HepG2 (cell line): ENCODE measurements around the gene CEBPB. TPM values are rescaled to one million over a fixed set of nuclear protein-coding genes. Genes with fewer than 3 reads are reported as not detected.
A peak's percentile ranks its signal among the peaks of the same experiment; 100 is the strongest.

Experiments
- CBFB ChIP-seq: sonication (generic); formaldehyde crosslinking; IDR thresholded peaks from 2 replicates; pipeline ENCODE4 v1.4.0; 2020; ENCODE audit warnings: missing genetic modification reagents
- DPF2 ChIP-seq: sonication (generic); formaldehyde crosslinking; IDR thresholded peaks from 2 replicates; pipeline ENCODE4 v1.4.0; 2020; ENCODE audit warnings: mild to moderate bottlenecking, low read depth, missing genetic modification reagents, borderline replicate concordance
- EEA1 ChIP-seq: sonication (generic); formaldehyde crosslinking; IDR thresholded peaks from 2 replicates; pipeline ENCODE4 v1.5.1; 2020; ENCODE audit warnings: mild to moderate bottlenecking, missing genetic modification reagents, borderline replicate concordance
- FOXP1 ChIP-seq, 2 experiments: fragments of 450-650 bp in 1 of 2; IDR thresholded peaks; 2 replicates each; pipeline ENCODE4 v1.6.1; 2017 to 2018; ENCODE audit warnings: antibody characterized with exemption in 1 of 2
- GZF1 ChIP-seq: sonication (generic); formaldehyde crosslinking; IDR thresholded peaks from 2 replicates; pipeline ENCODE4 v1.5.1; 2020; ENCODE audit warnings: mild to moderate bottlenecking, missing genetic modification reagents
- HDAC2 ChIP-seq: sonication (generic); formaldehyde crosslinking; IDR thresholded peaks from 2 replicates; pipeline ENCODE4 v1.4.0; 2020; ENCODE audit warnings: missing genetic modification reagents
- HHEX ChIP-seq: IDR thresholded peaks from 2 replicates; pipeline ENCODE4 v1.6.1; 2016; ENCODE audit warnings: control low read depth
- ISL2 ChIP-seq: sonication (generic); formaldehyde crosslinking; IDR thresholded peaks from 2 replicates; pipeline ENCODE4 v1.5.0; 2020; ENCODE audit warnings: missing genetic modification reagents
- JDP2 ChIP-seq: sonication (generic); formaldehyde crosslinking; IDR thresholded peaks from 2 replicates; pipeline ENCODE4 v1.8.1; 2022; ENCODE audit warnings: missing genetic modification reagents, borderline replicate concordance
- KDM3A ChIP-seq: IDR thresholded peaks from 2 replicates; pipeline ENCODE4 v1.6.1; 2018; ENCODE audit warnings: low read depth, missing compliant biosample characterization
- KDM6A ChIP-seq: IDR thresholded peaks from 2 replicates; pipeline ENCODE4 v1.6.1; 2016; ENCODE audit warnings: low read depth
- MTA1 ChIP-seq: sonication (generic); formaldehyde crosslinking; IDR thresholded peaks from 2 replicates; pipeline ENCODE4 v1.4.0; 2020; ENCODE audit warnings: missing genetic modification reagents, mild to moderate bottlenecking, borderline replicate concordance
- NBN ChIP-seq: fragments of 450-650 bp; conservative IDR thresholded peaks from 2 replicates; pipeline ENCODE4 v1.6.1; 2017
- PAX8 ChIP-seq: sonication (generic); formaldehyde crosslinking; IDR thresholded peaks from 2 replicates; pipeline ENCODE4 v1.8.0; 2022; ENCODE audit warnings: mild to moderate bottlenecking, missing genetic modification reagents, borderline replicate concordance
- SIN3B ChIP-seq: fragments of 150-350 bp; IDR thresholded peaks from 2 replicates; pipeline ENCODE4 v1.6.1; 2014; ENCODE audit warnings: low read length
- TAF1 ChIP-seq: sonication (generic); formaldehyde crosslinking; IDR thresholded peaks from 2 replicates; pipeline ENCODE4 v1.4.0; 2020; ENCODE audit warnings: missing genetic modification reagents
- TBP ChIP-seq: sonication (generic); formaldehyde crosslinking; IDR thresholded peaks from 2 replicates; pipeline ENCODE4 v1.5.0; 2020; ENCODE audit warnings: missing genetic modification reagents
- TEAD3 ChIP-seq: optimal IDR thresholded peaks from 2 replicates; pipeline ENCODE3; 2016; ENCODE audit warnings: borderline replicate concordance
- THYN1 ChIP-seq: sonication (generic); formaldehyde crosslinking; IDR thresholded peaks from 2 replicates; pipeline ENCODE4 v1.8.1; 2023; ENCODE audit warnings: low read depth, mild to moderate bottlenecking, moderate library complexity, missing genetic modification reagents, borderline replicate concordance
- U2AF1 ChIP-seq: fragments of 200-400 bp; formaldehyde crosslinking; optimal IDR thresholded peaks from 2 replicates; pipeline ENCODE3; 2017; ENCODE audit warnings: mild to moderate bottlenecking, low read depth, low read length
- ZBTB7A ChIP-seq: sonication (generic); formaldehyde crosslinking; IDR thresholded peaks from 2 replicates; pipeline ENCODE4 v1.8.0; 2022; ENCODE audit warnings: mild to moderate bottlenecking, missing genetic modification reagents
- ZFP36 ChIP-seq: fragments of 150-350 bp; IDR thresholded peaks from 2 replicates; pipeline ENCODE4 v1.6.1; 2018; ENCODE audit warnings: borderline replicate concordance, low read length, low read depth; ENCODE audit not compliant: partially characterized antibody
- ZGPAT ChIP-seq: IDR thresholded peaks from 2 replicates; pipeline ENCODE4 v1.6.1; 2016; ENCODE audit warnings: mild to moderate bottlenecking
- ZKSCAN8 ChIP-seq: IDR thresholded peaks from 2 replicates; pipeline ENCODE4 v1.6.1; 2016; ENCODE audit warnings: borderline replicate concordance, missing genetic modification reagents, missing compliant biosample characterization
- ZNF205 ChIP-seq: IDR thresholded peaks from 2 replicates; pipeline ENCODE4 v1.6.1; 2018; ENCODE audit warnings: missing biosample characterization, missing genetic modification reagents
- ZNF546 ChIP-seq: sonication (generic); formaldehyde crosslinking; conservative IDR thresholded peaks from 2 replicates; pipeline ENCODE4 v1.8.1; 2023; ENCODE audit warnings: mild to moderate bottlenecking, missing genetic modification reagents
- ZNF776 ChIP-seq: sonication (generic); formaldehyde crosslinking; IDR thresholded peaks from 2 replicates; pipeline ENCODE4 v1.4.0; 2020; ENCODE audit warnings: mild to moderate bottlenecking, missing genetic modification reagents
- ZSCAN9 ChIP-seq: IDR thresholded peaks from 2 replicates; pipeline ENCODE4 v1.6.1; 2016; ENCODE audit warnings: borderline replicate concordance
- ZZZ3 ChIP-seq: sonication (generic); formaldehyde crosslinking; IDR thresholded peaks from 2 replicates; pipeline ENCODE4 v1.4.0; 2020; ENCODE audit warnings: missing genetic modification reagents, mild to moderate bottlenecking, borderline replicate concordance
- polyA plus RNA-seq, 8 experiments: library from polyadenylated mRNA; depleted of rRNA in 3 of 8; stranded (reverse) in 7 of 8; unstranded in 1 of 8; fragments of >200 nt; fragmentation: Illumina TruSeq in 4 of 8; extraction: Trizol in 4 of 8; gene quantifications; 2 replicates each; pipeline versions ENCODE4 v1.2.1 to v1.2.3, GENCODE V29; 2011 to 2016; ENCODE audit warnings: low read depth in 4 of 8, missing spikeins in 1 of 8, mixed read lengths in 1 of 8; ENCODE audit not compliant: insufficient read depth in 1 of 8
- total RNA-seq, 5 experiments: library from RNA; depleted of rRNA; stranded (reverse); fragments of >200 nt; fragmentation: Illumina TruSeq; extraction: Trizol; gene quantifications; 2 replicates each; pipeline ENCODE4 v1.2.3, GENCODE V29; 2016; ENCODE audit warnings: low read depth in 1 of 5
- TF ChIP-seq, protein P1 (sequence below): sonication (generic); formaldehyde crosslinking; IDR thresholded peaks from 2 replicates; pipeline ENCODE4 v1.4.0; 2020; ENCODE audit warnings: mild to moderate bottlenecking, missing genetic modification reagents
- TF ChIP-seq, protein P2 (sequence below): sonication (generic); formaldehyde crosslinking; IDR thresholded peaks from 2 replicates; pipeline ENCODE4 v1.4.0; 2020; ENCODE audit warnings: missing genetic modification reagents

CEBPB gene
- total and polyA plus RNA-seq, 2 of the 13 experiments (the other 11 are each of a cell fraction or from before 2014, with no cell fraction given): 18.5 to 28.2 TPM

DNA sequence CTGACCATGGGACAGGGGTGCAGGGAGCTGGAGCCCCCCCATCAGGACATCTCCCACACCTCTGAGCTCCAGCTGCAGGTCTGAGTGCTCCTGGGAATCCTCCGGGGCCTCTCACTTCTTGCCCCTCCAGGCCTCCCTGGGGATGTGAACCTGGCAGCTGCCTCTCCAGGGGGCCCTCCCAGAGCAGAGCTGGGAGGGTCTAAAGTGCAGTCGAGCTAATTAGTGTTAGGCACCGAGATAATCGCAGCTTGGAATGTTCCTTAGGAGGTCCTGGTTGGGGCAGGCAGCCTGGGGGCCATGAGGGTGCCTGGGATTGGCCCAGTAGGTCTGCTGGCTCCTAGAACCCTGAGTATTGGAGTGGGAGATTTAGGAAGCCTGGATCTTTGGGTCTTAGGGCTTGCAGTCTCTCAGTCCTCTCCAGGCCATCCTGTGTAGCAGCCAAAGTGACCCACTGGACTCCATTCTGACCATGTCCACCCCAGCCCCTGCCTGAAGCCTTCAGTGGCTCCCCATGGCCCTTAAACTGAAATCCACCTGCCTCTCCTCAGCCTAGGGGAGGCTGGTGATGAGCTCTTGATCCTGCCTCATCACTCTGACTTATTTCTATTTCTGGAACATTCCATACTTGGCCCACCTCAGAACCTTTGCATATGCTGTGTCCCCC is 26.0 kb downstream of the CEBPB start (continued):
- TF ChIP-seq FOXP1 (IDR thresholded peaks at IDR 0.05) (no peak), FOXP1 (CRISPR knock-in tag; IDR thresholded peaks at IDR 0.05) (no peak), HHEX (no peak), KDM6A (CRISPR knock-in tag) (peak; percentile 80; the same call in 1 of the 2 replicates), ZNF546 (CRISPR knock-in tag) (no peak), NBN (no peak), ZSCAN9 (no peak), TEAD3 (CRISPR knock-in tag) (peak; percentile 93), EEA1 (CRISPR knock-in tag) (no peak), ZNF776 (CRISPR knock-in tag) (0 out of 2 replicates have a peak, but pooled peaks have one; percentile 0), THYN1 (CRISPR knock-in tag) (no peak), ZNF205 (CRISPR knock-in tag) (peak; percentile 77; the same call in 1 of the 2 replicates), MTA1 (CRISPR knock-in tag) (no peak), SIN3B (no peak), ZGPAT (CRISPR knock-in tag) (0 out of 2 replicates have a peak, but pooled peaks have one; percentile 17), ZKSCAN8 (CRISPR knock-in tag) (no peak), JDP2 (no peak), ZBTB7A (CRISPR knock-in tag) (no peak), TAF1 (0 out of 2 replicates have a peak, but pooled peaks have one; percentile 23), TBP (CRISPR knock-in tag) (no peak), KDM3A (CRISPR knock-in tag) (0 out of 2 replicates have a peak, but pooled peaks have one; percentile 32), ISL2 (no peak), PAX8 (no peak), U2AF1 (no peak), CBFB (CRISPR knock-in tag) (no peak; the same call in 1 of the 2 replicates), DPF2 (CRISPR knock-in tag) (peak; percentile 51; the same call in 1 of the 2 replicates), ZZZ3 (CRISPR knock-in tag) (no peak), GZF1 (CRISPR knock-in tag) (no peak), ZFP36 (no peak), HDAC2 (CRISPR knock-in tag) (peak; percentile 50; the same call in 1 of the 2 replicates)
- TF ChIP-seq, protein P1, sequence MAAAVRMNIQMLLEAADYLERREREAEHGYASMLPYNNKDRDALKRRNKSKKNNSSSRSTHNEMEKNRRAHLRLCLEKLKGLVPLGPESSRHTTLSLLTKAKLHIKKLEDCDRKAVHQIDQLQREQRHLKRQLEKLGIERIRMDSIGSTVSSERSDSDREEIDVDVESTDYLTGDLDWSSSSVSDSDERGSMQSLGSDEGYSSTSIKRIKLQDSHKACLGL: no peak
- TF ChIP-seq, protein P2, sequence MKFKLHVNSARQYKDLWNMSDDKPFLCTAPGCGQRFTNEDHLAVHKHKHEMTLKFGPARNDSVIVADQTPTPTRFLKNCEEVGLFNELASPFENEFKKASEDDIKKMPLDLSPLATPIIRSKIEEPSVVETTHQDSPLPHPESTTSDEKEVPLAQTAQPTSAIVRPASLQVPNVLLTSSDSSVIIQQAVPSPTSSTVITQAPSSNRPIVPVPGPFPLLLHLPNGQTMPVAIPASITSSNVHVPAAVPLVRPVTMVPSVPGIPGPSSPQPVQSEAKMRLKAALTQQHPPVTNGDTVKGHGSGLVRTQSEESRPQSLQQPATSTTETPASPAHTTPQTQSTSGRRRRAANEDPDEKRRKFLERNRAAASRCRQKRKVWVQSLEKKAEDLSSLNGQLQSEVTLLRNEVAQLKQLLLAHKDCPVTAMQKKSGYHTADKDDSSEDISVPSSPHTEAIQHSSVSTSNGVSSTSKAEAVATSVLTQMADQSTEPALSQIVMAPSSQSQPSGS (CRISPR knock-in tag): 0 out of 2 replicates have a peak, but pooled peaks have one; percentile 41
